ENCODE data around the gene KCNIP4.

- TF ChIP-seq RAD21 (IDR thresholded peaks at IDR 0.05; ENCODE audit: low read length) (no peak), CTCF (conservative IDR thresholded peaks at IDR 0.05; ENCODE audit: low read depth, low read length) (no peak), POLR2A (IDR thresholded peaks at IDR 0.05; ENCODE audit: low read depth, low read length) (no peak), BHLHE40 (IDR thresholded peaks at IDR 0.05; ENCODE audit: low read depth, low read length) (no peak), SMC3 (IDR thresholded peaks at IDR 0.05; ENCODE audit: low read depth, low read length) (no peak), USF2 (IDR thresholded peaks at IDR 0.05; ENCODE audit: low read depth, low read length) (no peak), CHD1 (IDR thresholded peaks at IDR 0.05; ENCODE audit: low read depth, low read length) (no peak)
Observed at GRCh38 chr4:21046141-21046540, 902.4 kb downstream of the KCNIP4 start.
